SKM-1 (cell line): ENCODE data around the gene GM2A.

ENCODE experiments used
- DNase-seq: peaks from one replicate; lab custom pipeline; 2025; ENCODE audit not compliant: unreplicated experiment; lab: John Stamatoyannopoulos, UW

GM2A gene

GRCh38 chr5:151252762-151253604 lies at the start of gene GM2A:
Gene GM2A, plus strand, starts transcription at chr5:151253185. Its CDS starts 32 bp downstream, at chr5:151253217.
- DNase-seq = peak; percentile 100

GRCh38 chr5:151204051-151204450 lies 48.9 kb upstream of the GM2A start:
- no peak for DNase-seq

- DNase-seq = no peak
These were observed 47.6 kb upstream of the GM2A start for GRCh38 chr5:151205411-151205810.

GRCh38 chr5:151208481-151208914 lies 44.5 kb upstream of the GM2A start:
- no peak for DNase-seq

GRCh38 chr5:151212406-151212798 lies 40.6 kb upstream of the GM2A start:
- no peak for DNase-seq

- peak; percentile 96 for DNase-seq
These were observed 39.0 kb upstream of the GM2A start for GRCh38 chr5:151213803-151214613.

- DNase-seq = peak; percentile 95
These were observed 38.1 kb upstream of the GM2A start for GRCh38 chr5:151214614-151215545.

GRCh38 chr5:151215546-151215880 lies 37.5 kb upstream of the GM2A start:
- DNase-seq = no peak

- DNase-seq = no peak
These were observed 36.2 kb upstream of the GM2A start for GRCh38 chr5:151216781-151217180.

- no peak for DNase-seq
These were observed 34.8 kb upstream of the GM2A start for GRCh38 chr5:151218177-151218576.

GRCh38 chr5:151219138-151219537 lies 33.8 kb upstream of the GM2A start:
- no peak for DNase-seq

GRCh38 chr5:151219789-151220188 lies 33.2 kb upstream of the GM2A start:
- peak; percentile 25 for DNase-seq

- no peak for DNase-seq
These were observed 31.4 kb upstream of the GM2A start for GRCh38 chr5:151221574-151221973.

- DNase-seq = no peak
These were observed 30.8 kb upstream of the GM2A start for GRCh38 chr5:151222054-151222789.

GRCh38 chr5:151222790-151223446 lies 30.1 kb upstream of the GM2A start:
- DNase-seq = no peak

- DNase-seq = peak; percentile 59
These were observed 29.3 kb upstream of the GM2A start, which contains the start of gene CCDC69 for GRCh38 chr5:151223447-151224264. Gene CCDC69, minus strand, starts transcription at chr5:151224092. Its CDS starts 122 bp downstream, at chr5:151223970.

GRCh38 chr5:151224372-151224771 lies 28.6 kb upstream of the GM2A start:
- DNase-seq = no peak

GRCh38 chr5:151225071-151225470 lies 27.9 kb upstream of the GM2A start:
- no peak for DNase-seq

- DNase-seq = no peak
These were observed 27.5 kb upstream of the GM2A start for GRCh38 chr5:151225475-151225874.
